ENCODE measurements around the gene MED10.
A peak's percentile ranks its signal among the peaks of the same experiment; 100 is the strongest.

Gene MED10

DNA sequence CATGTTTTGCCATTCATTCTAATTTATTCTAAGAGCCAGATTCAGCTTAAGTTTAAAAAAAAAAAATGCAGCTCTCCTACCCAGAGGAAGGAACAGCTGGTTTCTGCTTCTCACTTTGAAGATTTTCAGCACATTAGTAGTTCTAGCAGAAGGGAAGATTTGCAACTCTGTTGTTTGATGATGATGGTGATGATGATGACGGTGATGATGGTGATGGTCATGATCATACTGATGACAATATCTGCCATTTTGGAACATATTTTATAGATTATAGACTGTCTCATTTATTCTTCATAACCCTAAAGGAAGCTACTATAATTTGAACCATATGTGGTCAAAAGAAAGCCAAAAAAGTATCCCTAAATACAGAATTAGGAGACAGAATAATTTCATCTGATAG is 7.9 kb upstream of the MED10 start:
- POLR2A ChIA-PET, result no interaction called here
- Histone ChIP-seq H3K9me3 (ENCODE audit: control extremely low read depth in 1 of 5, control insufficient read depth in 4 of 5, insufficient read depth in 2 of 5, low read depth in 1 of 5, low read length in 4 of 5) (no peaks in the 10 kb centered on the region), H3K27me3 (replicated peaks in 2 of 5; ENCODE audit: control insufficient read depth in 4 of 5, insufficient read depth in 5 of 5, low read length in 4 of 5) (peaks cover 0 to 6% (median 0%) of the 10 kb centered on the region in 5 experiments), H3K4me3 (ENCODE audit: control insufficient read depth in 1 of 7, extremely low read depth in 1 of 7, insufficient read depth in 4 of 7, low read depth in 2 of 7, low read length in 6 of 7) (no peak overlapping the region), H3K4me1 (ENCODE audit: control extremely low read depth in 1 of 4, control insufficient read depth in 4 of 4, insufficient read depth in 4 of 4, low read length in 3 of 4) (no peaks in the 10 kb centered on the region), H3K27ac (ENCODE audit: insufficient read depth in 1 of 2, low read depth in 1 of 2, low read length in 2 of 2, poor library complexity in 1 of 2, severe bottlenecking in 2 of 2) (no peak overlapping the region), H3K36me3 (ENCODE audit: control insufficient read depth in 4 of 4, insufficient read depth in 4 of 4, low read length in 3 of 4) (no peaks in the 10 kb centered on the region)
- no CpG with 5 or more reads among the region's 1 CpG for WGBS (ENCODE audit: insufficient coverage)
- DNase-seq, result no peak
- CTCF ChIA-PET, result interaction anchor here (1.6 kb wide), 1 partner anchor 435 kb away, joined by 3 read pairs; no protein-coding TSS in a partner anchor

DNA sequence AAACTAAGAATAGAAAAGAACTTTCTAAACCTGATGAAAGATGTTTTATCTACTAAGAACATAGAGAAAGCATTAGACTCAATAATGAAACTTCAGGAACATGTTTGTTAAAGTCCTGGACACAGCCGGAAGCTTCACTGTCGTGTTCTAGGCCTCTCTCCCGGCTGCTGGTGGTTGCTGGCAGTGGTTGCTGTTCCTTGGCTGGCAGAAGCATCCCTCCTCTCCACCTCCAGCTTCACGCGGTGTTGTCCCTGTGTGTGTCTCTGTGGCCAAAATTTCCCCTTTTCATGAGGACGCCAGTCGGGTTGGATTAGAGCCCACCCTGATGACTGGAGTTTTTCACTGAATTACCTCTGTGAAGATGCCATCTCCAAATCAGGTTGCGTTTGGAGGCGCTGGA is 6.5 kb upstream of the MED10 start:
- Histone ChIP-seq H3K4me1 (ENCODE audit: control extremely low read depth in 1 of 4, control insufficient read depth in 4 of 4, insufficient read depth in 4 of 4, low read length in 3 of 4) (no peaks in the 10 kb centered on the region), H3K36me3 (ENCODE audit: control insufficient read depth in 4 of 4, insufficient read depth in 4 of 4, low read length in 3 of 4) (no peaks in the 10 kb centered on the region), H3K4me3 (ENCODE audit: control insufficient read depth in 1 of 7, extremely low read depth in 1 of 7, insufficient read depth in 4 of 7, low read depth in 2 of 7, low read length in 6 of 7) (no peak overlapping the region), H3K27ac (ENCODE audit: insufficient read depth in 1 of 2, low read depth in 1 of 2, low read length in 2 of 2, poor library complexity in 1 of 2, severe bottlenecking in 2 of 2) (no peak overlapping the region), H3K9me3 (ENCODE audit: control extremely low read depth in 1 of 5, control insufficient read depth in 4 of 5, insufficient read depth in 2 of 5, low read depth in 1 of 5, low read length in 4 of 5) (no peaks in the 10 kb centered on the region), H3K27me3 (replicated peaks in 2 of 5; ENCODE audit: control insufficient read depth in 4 of 5, insufficient read depth in 5 of 5, low read length in 4 of 5) (peaks cover 0 to 6% (median 0%) of the 10 kb centered on the region in 5 experiments)
- ChIA-PET POLR2A (no interaction called here), CTCF (interaction anchor here (1.4 kb wide), 1 partner anchor 64 kb away, joined by 3 read pairs; the partner anchor contains the start of gene UBE2QL1)
- no peak for DNase-seq
- WGBS (ENCODE audit: insufficient coverage), result 98% methylated on average over 9 of the region's 9 CpGs

DNA sequence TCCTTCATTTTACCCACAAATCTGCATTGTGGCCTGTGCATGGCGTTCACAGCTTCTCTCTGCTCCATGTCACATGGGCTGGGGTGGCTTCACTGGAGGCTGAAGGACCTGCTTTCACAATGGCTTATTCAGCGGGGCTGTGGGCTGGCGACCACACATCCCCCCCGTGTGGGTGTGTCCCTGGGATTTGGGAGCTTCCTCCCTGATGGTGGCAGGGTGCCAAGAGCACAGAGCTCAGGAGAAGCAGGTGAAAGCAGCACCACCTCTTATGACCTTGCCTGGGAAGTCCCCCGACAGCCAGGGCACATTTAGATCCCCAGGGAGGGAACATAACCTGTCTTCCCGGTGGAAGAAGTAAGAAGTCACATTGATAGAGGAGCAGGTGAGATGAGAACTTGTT is 5.0 kb upstream of the MED10 start:
- CTCF ChIA-PET, result interaction anchor here (0.8 kb wide), 1 partner anchor 15 kb away, joined by 3 read pairs; no protein-coding TSS in a partner anchor
- POLR2A ChIA-PET, result no interaction called here
- 76% methylated on average over 6 of the region's 6 CpGs for WGBS (ENCODE audit: insufficient coverage)

DNA sequence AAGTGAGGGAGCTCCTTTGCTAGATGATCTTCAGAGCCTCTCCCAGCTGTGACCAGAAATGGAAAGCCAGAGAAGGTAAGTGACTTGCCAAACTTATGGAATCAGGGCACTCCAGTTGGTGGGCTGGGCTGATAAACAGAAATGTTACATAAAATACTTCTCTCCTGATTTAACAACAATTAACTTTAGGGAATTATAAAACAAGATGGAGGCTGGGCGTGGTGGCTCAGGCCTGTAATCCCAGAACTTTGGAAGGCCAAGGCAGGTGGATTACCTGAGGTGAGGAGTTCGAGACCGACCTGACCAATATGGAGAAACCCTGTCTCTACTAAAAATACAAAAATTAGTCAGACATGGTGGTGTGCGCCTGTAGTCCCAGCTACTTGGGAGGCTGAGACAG is 899 bp upstream of the MED10 start:
- no peaks in the 10 kb centered on the region for H3K9me3 ChIP-seq (ENCODE audit: control extremely low read depth in 1 of 5, control insufficient read depth in 4 of 5, insufficient read depth in 2 of 5, low read depth in 1 of 5, low read length in 4 of 5)
- WGBS (ENCODE audit: insufficient coverage), result 100% methylated on average over 1 of the region's 4 CpGs
- peaks cover 8 to 23% (median 15%) of the 10 kb centered on the region in 4 experiments for H3K36me3 ChIP-seq (ENCODE audit: control insufficient read depth in 4 of 4, insufficient read depth in 4 of 4, low read length in 3 of 4)
- peak overlapping the region in 5 of 7 experiments; percentile 82 to 91 (median 86) for H3K4me3 ChIP-seq (ENCODE audit: control insufficient read depth in 1 of 7, extremely low read depth in 1 of 7, insufficient read depth in 4 of 7, low read depth in 2 of 7, low read length in 6 of 7)
- peaks cover 0 to 4% (median 0%) of the 10 kb centered on the region in 5 experiments for H3K27me3 ChIP-seq (replicated peaks in 2 of 5; ENCODE audit: control insufficient read depth in 4 of 5, insufficient read depth in 5 of 5, low read length in 4 of 5)
- H3K27ac ChIP-seq (ENCODE audit: insufficient read depth in 1 of 2, low read depth in 1 of 2, low read length in 2 of 2, poor library complexity in 1 of 2, severe bottlenecking in 2 of 2), result peak overlapping the region in 1 of 2 experiments; percentile 51
- DNase-seq, result no peak
- peaks cover 3 to 18% (median 18%) of the 10 kb centered on the region in 4 experiments for H3K4me1 ChIP-seq (ENCODE audit: control extremely low read depth in 1 of 4, control insufficient read depth in 4 of 4, insufficient read depth in 4 of 4, low read length in 3 of 4)
- POLR2A ChIA-PET, result interaction anchor here (1.0 kb wide), 1 partner anchor 11 kb away, joined by 3 read pairs; no protein-coding TSS in a partner anchor
- CTCF ChIA-PET, result interaction anchor here (1.3 kb wide), 1 partner anchor 10 kb away, joined by 3 read pairs; no protein-coding TSS in a partner anchor

More for the DNA sequence above, 5.0 kb upstream of the MED10 start:
- Histone ChIP-seq H3K36me3 (ENCODE audit: control insufficient read depth in 4 of 4, insufficient read depth in 4 of 4, low read length in 3 of 4) (no peaks in the 10 kb centered on the region), H3K27me3 (replicated peaks in 2 of 5; ENCODE audit: control insufficient read depth in 4 of 5, insufficient read depth in 5 of 5, low read length in 4 of 5) (peaks cover 0 to 6% (median 0%) of the 10 kb centered on the region in 5 experiments), H3K4me3 (ENCODE audit: control insufficient read depth in 1 of 7, extremely low read depth in 1 of 7, insufficient read depth in 4 of 7, low read depth in 2 of 7, low read length in 6 of 7) (no peak overlapping the region), H3K4me1 (ENCODE audit: control extremely low read depth in 1 of 4, control insufficient read depth in 4 of 4, insufficient read depth in 4 of 4, low read length in 3 of 4) (peaks cover 0 to 9% (median 7%) of the 10 kb centered on the region in 4 experiments), H3K27ac (ENCODE audit: insufficient read depth in 1 of 2, low read depth in 1 of 2, low read length in 2 of 2, poor library complexity in 1 of 2, severe bottlenecking in 2 of 2) (no peak overlapping the region), H3K9me3 (ENCODE audit: control extremely low read depth in 1 of 5, control insufficient read depth in 4 of 5, insufficient read depth in 2 of 5, low read depth in 1 of 5, low read length in 4 of 5) (no peaks in the 10 kb centered on the region)
- no peak for DNase-seq

DNA sequence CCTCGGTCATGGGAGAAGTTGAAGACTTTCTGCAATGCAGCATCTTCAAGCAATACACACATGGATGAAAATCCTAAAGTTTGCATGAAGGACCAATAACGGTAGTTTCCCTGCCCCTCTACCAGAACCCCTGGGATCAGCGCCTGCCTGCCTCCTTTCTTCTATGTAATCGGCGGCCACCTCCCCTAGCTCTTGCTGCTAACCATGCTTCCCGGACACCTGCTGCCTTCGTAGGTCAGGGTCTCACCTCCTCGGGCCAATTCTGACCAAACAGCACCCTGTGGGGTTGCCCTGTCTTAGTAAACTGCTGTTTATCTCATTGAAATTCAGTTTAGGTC is 388 bp upstream of the MED10 start:
- Histone ChIP-seq H3K27ac (ENCODE audit: insufficient read depth in 1 of 2, low read depth in 1 of 2, low read length in 2 of 2, poor library complexity in 1 of 2, severe bottlenecking in 2 of 2) (peak overlapping the region; percentile 18 to 51), H3K27me3 (replicated peaks in 2 of 5; ENCODE audit: control insufficient read depth in 4 of 5, insufficient read depth in 5 of 5, low read length in 4 of 5) (peaks cover 0 to 4% (median 0%) of the 10 kb centered on the region in 5 experiments), H3K4me1 (ENCODE audit: control extremely low read depth in 1 of 4, control insufficient read depth in 4 of 4, insufficient read depth in 4 of 4, low read length in 3 of 4) (peaks cover 3 to 18% (median 18%) of the 10 kb centered on the region in 4 experiments), H3K36me3 (ENCODE audit: control insufficient read depth in 4 of 4, insufficient read depth in 4 of 4, low read length in 3 of 4) (peaks cover 8 to 28% (median 19%) of the 10 kb centered on the region in 4 experiments), H3K4me3 (ENCODE audit: control insufficient read depth in 1 of 7, extremely low read depth in 1 of 7, insufficient read depth in 4 of 7, low read depth in 2 of 7, low read length in 6 of 7) (peak overlapping the region; percentile 58 to 91 (median 84)), H3K9me3 (ENCODE audit: control extremely low read depth in 1 of 5, control insufficient read depth in 4 of 5, insufficient read depth in 2 of 5, low read depth in 1 of 5, low read length in 4 of 5) (no peaks in the 10 kb centered on the region)
- 5% methylated on average over 8 of the region's 8 CpGs for WGBS (ENCODE audit: insufficient coverage)
- ChIA-PET POLR2A (interaction anchor here (1.0 kb wide), 1 partner anchor 11 kb away, joined by 3 read pairs; no protein-coding TSS in a partner anchor), CTCF (interaction anchor here (1.3 kb wide), 1 partner anchor 10 kb away, joined by 3 read pairs; no protein-coding TSS in a partner anchor)
- no peak for DNase-seq

DNA sequence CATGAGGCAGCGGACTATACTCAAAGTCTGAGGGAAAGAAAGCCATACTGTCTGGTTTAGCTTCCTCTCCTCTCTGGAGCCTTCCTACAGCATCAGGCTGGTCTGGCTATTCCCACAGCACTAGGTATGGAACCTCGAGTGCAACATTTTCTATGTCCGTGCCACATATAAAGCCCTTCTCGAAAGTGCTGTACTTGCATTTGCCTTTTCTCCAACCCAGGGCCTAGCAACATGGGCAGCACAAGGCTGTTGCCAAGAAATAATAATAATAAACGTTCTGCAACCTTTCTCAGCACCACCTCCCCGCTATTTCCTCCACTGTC is 804 bp downstream of the MED10 start:
- Histone ChIP-seq H3K27ac (ENCODE audit: insufficient read depth in 1 of 2, low read depth in 1 of 2, low read length in 2 of 2, poor library complexity in 1 of 2, severe bottlenecking in 2 of 2) (peak overlapping the region; percentile 46 to 80), H3K27me3 (replicated peaks in 2 of 5; ENCODE audit: control insufficient read depth in 4 of 5, insufficient read depth in 5 of 5, low read length in 4 of 5) (no peaks in the 10 kb centered on the region), H3K36me3 (ENCODE audit: control insufficient read depth in 4 of 4, insufficient read depth in 4 of 4, low read length in 3 of 4) (peaks cover 14 to 40% (median 28%) of the 10 kb centered on the region in 4 experiments), H3K4me1 (ENCODE audit: control extremely low read depth in 1 of 4, control insufficient read depth in 4 of 4, insufficient read depth in 4 of 4, low read length in 3 of 4) (peaks cover 3 to 18% (median 18%) of the 10 kb centered on the region in 4 experiments), H3K4me3 (ENCODE audit: control insufficient read depth in 1 of 7, extremely low read depth in 1 of 7, insufficient read depth in 4 of 7, low read depth in 2 of 7, low read length in 6 of 7) (peak overlapping the region; percentile 58 to 91 (median 84)), H3K9me3 (ENCODE audit: control extremely low read depth in 1 of 5, control insufficient read depth in 4 of 5, insufficient read depth in 2 of 5, low read depth in 1 of 5, low read length in 4 of 5) (no peaks in the 10 kb centered on the region)
- no peak for DNase-seq
- CTCF ChIA-PET, result no interaction called here
- 57% methylated on average over 6 of the region's 6 CpGs for WGBS (ENCODE audit: insufficient coverage)
- POLR2A ChIA-PET, result no interaction called here

DNA sequence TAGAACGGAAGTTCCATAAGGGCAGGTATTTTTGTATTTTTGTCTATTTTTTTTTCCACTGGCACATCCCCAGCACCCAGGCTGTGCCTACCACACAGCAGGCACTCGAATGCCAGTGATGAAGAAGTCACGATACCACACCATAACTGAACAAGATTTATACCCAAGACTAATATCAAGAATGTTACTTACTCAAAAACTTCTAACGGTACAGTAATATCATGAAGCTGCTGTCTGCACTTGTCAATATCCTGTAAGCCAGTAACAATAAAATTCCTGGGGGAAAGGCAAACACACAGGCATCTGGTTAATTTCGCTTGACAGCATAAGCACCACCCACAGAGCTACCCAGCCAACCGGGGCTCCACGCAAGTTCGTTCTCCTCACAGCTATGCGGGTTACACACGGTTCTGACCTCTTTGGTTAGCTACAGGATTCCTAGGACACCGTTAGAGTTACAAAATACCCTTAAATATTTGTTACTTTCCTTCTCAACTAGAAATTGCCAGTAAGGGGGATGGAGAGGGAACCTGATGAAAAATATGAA is 1.3 kb downstream of the MED10 start:
- Histone ChIP-seq H3K4me3 (ENCODE audit: control insufficient read depth in 1 of 7, extremely low read depth in 1 of 7, insufficient read depth in 4 of 7, low read depth in 2 of 7, low read length in 6 of 7) (peak overlapping the region in 5 of 7 experiments; percentile 82 to 91 (median 86)), H3K36me3 (ENCODE audit: control insufficient read depth in 4 of 4, insufficient read depth in 4 of 4, low read length in 3 of 4) (peaks cover 14 to 45% (median 32%) of the 10 kb centered on the region in 4 experiments), H3K27ac (ENCODE audit: insufficient read depth in 1 of 2, low read depth in 1 of 2, low read length in 2 of 2, poor library complexity in 1 of 2, severe bottlenecking in 2 of 2) (no peak overlapping the region), H3K27me3 (replicated peaks in 2 of 5; ENCODE audit: control insufficient read depth in 4 of 5, insufficient read depth in 5 of 5, low read length in 4 of 5) (no peaks in the 10 kb centered on the region), H3K9me3 (ENCODE audit: control extremely low read depth in 1 of 5, control insufficient read depth in 4 of 5, insufficient read depth in 2 of 5, low read depth in 1 of 5, low read length in 4 of 5) (no peaks in the 10 kb centered on the region), H3K4me1 (ENCODE audit: control extremely low read depth in 1 of 4, control insufficient read depth in 4 of 4, insufficient read depth in 4 of 4, low read length in 3 of 4) (peaks cover 3 to 18% (median 18%) of the 10 kb centered on the region in 4 experiments)
- WGBS (ENCODE audit: insufficient coverage), result 98% methylated on average over 6 of the region's 11 CpGs
- ChIA-PET CTCF (interaction anchor here (0.9 to 1.6 kb wide), 2 partner anchors 9 to 95 kb away, joined by 3 to 6 read pairs; no protein-coding TSS in a partner anchor), POLR2A (no interaction called here)
- DNase-seq, result no peak
